GM23248 (cell line): ENCODE results near the gene NKX1-1. TPM values are rescaled to one million over a fixed set of nuclear protein-coding genes. Genes with fewer than 3 reads are reported as not detected.

ENCODE experiments used
- DNase-seq: peaks from one replicate; pipeline ENCODE4 v3.0.0-alpha.2; 2015
- H2AFZ ChIP-seq: fragments of 200-600 bp; sonication (generic); 2 replicates; pipeline ENCODE4 v1.6.1; 2016; ENCODE audit warnings: antibody characterized with exemption
- H3F3A ChIP-seq: fragments of 200-600 bp; sonication (generic); 2 replicates; pipeline ENCODE4 v1.6.1; 2016; ENCODE audit warnings: mild to moderate bottlenecking, antibody characterized with exemption, mixed run types; ENCODE audit not compliant: insufficient read depth
- H3K27ac ChIP-seq: fragments of 200-600 bp; sonication (generic); 2 replicates; pipeline ENCODE4 v1.5.1; 2016; ENCODE audit warnings: mild to moderate bottlenecking
- H3K27me3 ChIP-seq: fragments of 200-600 bp; sonication (generic); replicated peaks from 2 replicates; pipeline ENCODE4 v1.6.1; 2016; ENCODE audit warnings: mild to moderate bottlenecking; ENCODE audit not compliant: insufficient read depth
- H3K36me3 ChIP-seq: fragments of 200-600 bp; sonication (generic); 2 replicates; pipeline ENCODE4 v1.6.1; 2016; ENCODE audit warnings: low read depth, mild to moderate bottlenecking
- H3K4me1 ChIP-seq: fragments of 200-600 bp; sonication (generic); 2 replicates; pipeline ENCODE4 v1.6.1; 2016; ENCODE audit warnings: mild to moderate bottlenecking; ENCODE audit not compliant: insufficient read depth
- H3K4me2 ChIP-seq: fragments of 200-600 bp; sonication (generic); one replicate; pipeline ENCODE4 v1.6.1; 2016; ENCODE audit warnings: mild to moderate bottlenecking; ENCODE audit not compliant: unreplicated experiment
- H3K4me3 ChIP-seq: fragments of 200-600 bp; sonication (generic); 2 replicates; pipeline ENCODE4 v1.5.1; 2016; ENCODE audit warnings: mild to moderate bottlenecking
- H3K79me2 ChIP-seq: fragments of 200-600 bp; sonication (generic); 2 replicates; pipeline ENCODE4 v1.6.1; 2016; ENCODE audit warnings: mild to moderate bottlenecking; ENCODE audit not compliant: insufficient read depth
- H3K9ac ChIP-seq: fragments of 200-600 bp; sonication (generic); 2 replicates; pipeline ENCODE4 v1.6.1; 2016; ENCODE audit warnings: mild to moderate bottlenecking
- H3K9me2 ChIP-seq: fragments of 200-600 bp; sonication (generic); 2 replicates; pipeline ENCODE4 v1.6.1; 2016; ENCODE audit warnings: mixed run types, mild to moderate bottlenecking, moderate library complexity; ENCODE audit not compliant: insufficient read depth
- H3K9me3 ChIP-seq: fragments of 200-600 bp; sonication (generic); one replicate; pipeline ENCODE4 v1.6.1; 2017; ENCODE audit warnings: low read depth
- H4K20me1 ChIP-seq: fragments of 200-600 bp; sonication (generic); 2 replicates; pipeline ENCODE4 v1.6.0; 2016; ENCODE audit not compliant: insufficient read depth
- EZH2 ChIP-seq: fragments of 200-600 bp; sonication (generic); IDR thresholded peaks from 2 replicates; pipeline ENCODE4 v1.6.1; 2018; ENCODE audit warnings: antibody characterized with exemption, mild to moderate bottlenecking; ENCODE audit not compliant: insufficient read depth, poor library complexity, severe bottlenecking
- EZH2phosphoT487 ChIP-seq: fragments of 200-600 bp; sonication (generic); IDR thresholded peaks from 2 replicates; pipeline ENCODE4 v1.6.1; 2018; ENCODE audit warnings: antibody characterized with exemption, moderate library complexity, mild to moderate bottlenecking, low read depth; ENCODE audit not compliant: insufficient read depth
- WGBS, 2 experiments: methylation state at CpG; one replicate each; pipeline ENCODE4 v1.1.6; 2015 to 2017; ENCODE audit warnings: low lambda C conversion rate in 2 of 2, low coverage in 1 of 2; ENCODE audit errors: missing lambda C conversion rate in 2 of 2; 5-methylcytosine and 5-hydroxymethylcytosine counted together
- in situ Hi-C: fragments of 300-500 bp; cut with MboI; formaldehyde crosslinking; loops from 2 replicates; pipeline ENCODE4 v1.15.0; 2020
- polyA plus RNA-seq: library from polyadenylated mRNA; unstranded; fragments of >200 nt; fragmentation: Nextera tagmentation; extraction: Ambion mirVana; gene quantifications from 2 replicates; pipeline ENCODE4 v1.2.1, GENCODE V29; 2016
- total RNA-seq: library from RNA; depleted of rRNA; stranded (reverse); fragments of >200 nt; shearing (Covaris generic); gene quantifications from 2 replicates; pipeline ENCODE4 v1.2.3, GENCODE V29; 2014

Gene NKX1-1
- total and polyA plus RNA-seq, 2 experiments from 2014 or later: not detected

DNA sequence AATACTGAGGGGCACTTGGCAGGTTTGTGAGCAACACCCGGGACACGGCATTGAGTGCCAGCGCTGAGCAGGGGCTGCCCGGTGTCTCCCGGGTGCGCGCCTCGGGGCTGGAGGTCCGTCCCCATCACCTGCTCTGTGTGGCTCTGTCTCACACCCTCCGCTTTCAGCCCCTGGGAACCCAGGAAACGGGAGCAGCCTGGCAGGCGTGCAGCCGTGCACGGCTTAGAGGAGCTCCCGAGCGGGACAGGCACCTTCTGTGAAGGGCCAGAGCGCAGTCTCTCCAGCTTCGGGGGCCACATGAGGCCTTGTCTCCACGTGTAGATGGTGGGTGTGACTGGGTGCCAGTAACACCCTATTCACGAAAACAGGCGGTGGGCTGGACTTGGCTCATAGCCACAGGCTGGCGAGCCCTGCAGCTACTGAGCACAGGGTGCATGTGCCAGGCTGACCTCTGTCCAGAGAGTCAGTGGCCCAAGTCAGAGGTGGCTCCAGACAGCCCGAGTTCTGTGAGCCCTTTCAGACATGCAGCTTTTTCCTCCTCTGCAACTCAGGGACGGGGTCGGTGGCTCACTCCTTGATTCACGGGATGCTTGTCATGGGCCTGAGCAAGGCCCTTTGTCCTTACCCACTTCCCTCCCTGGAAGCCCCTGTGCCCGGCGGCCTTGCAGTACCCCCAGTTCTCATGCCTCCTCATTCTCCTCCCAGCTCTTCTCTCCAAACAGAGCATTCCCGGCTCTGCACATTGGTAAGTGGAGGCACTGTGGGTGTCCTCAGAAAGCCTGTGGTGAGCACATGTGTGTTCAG lies 35.7 kb downstream of the NKX1-1 start:
- Histone ChIP-seq H3K9ac (no peak overlapping the region), H4K20me1 (no peaks in the 10 kb centered on the region), H3K4me3 (no peak overlapping the region), H3K9me3 (no peaks in the 10 kb centered on the region), H3K9me2 (no peaks in the 10 kb centered on the region), H3K4me2 (no peak overlapping the region), H2AFZ (no peak overlapping the region), H3K27ac (no peak overlapping the region), H3K36me3 (no peaks in the 10 kb centered on the region), H3K4me1 (no peaks in the 10 kb centered on the region), H3K27me3 (no peaks in the 10 kb centered on the region), H3K79me2 (no peaks in the 10 kb centered on the region), H3F3A (no peaks in the 10 kb centered on the region)
- 82 to 85% methylated on average over 28 to 29 of the region's 29 CpGs for WGBS, 2 experiments
- no peak for TF ChIP-seq EZH2phosphoT487
- TF ChIP-seq EZH2: no peak
- no peak for DNase-seq
- in situ Hi-C loops: no loop called here

DNA sequence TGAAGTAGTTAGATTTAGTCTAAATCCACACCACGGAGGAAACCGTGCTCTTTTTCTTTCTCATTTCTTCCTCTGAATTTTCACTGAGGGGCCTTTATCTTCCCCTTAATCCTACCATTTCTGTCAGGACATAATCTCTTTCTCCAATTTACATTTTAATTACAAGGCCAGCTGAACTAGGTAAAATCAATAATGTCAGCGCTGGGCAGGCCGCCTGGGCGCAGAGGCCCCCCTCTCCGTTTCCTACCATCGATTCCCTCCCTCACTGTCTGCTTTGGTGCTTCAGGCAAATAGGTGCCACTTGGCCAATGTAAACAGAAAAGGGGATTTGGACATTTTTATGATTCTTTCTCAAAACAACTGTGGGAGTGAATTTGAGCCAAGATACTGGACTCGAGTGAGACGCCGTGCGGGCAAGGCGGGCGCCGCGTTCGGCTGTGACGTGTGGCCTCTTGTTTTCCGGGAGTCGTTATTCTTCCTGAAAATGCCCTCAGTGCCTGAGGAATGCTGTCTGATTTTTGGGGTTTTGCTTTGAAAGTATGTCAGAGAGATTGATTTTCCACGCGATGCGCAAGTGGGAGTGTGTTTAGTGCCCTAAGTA lies 36.7 kb downstream of the NKX1-1 start:
- H3K27ac ChIP-seq: no peak overlapping the region
- WGBS, 2 experiments: 94 to 98% methylated on average over 22 of the region's 22 CpGs
- H4K20me1 ChIP-seq: no peaks in the 10 kb centered on the region
- H3F3A ChIP-seq: no peaks in the 10 kb centered on the region
- H2AFZ ChIP-seq: no peak overlapping the region
- no peaks in the 10 kb centered on the region for H3K27me3 ChIP-seq
- no peaks in the 10 kb centered on the region for H3K79me2 ChIP-seq
- H3K9ac ChIP-seq: no peak overlapping the region
- no peak overlapping the region for H3K4me3 ChIP-seq
- no peaks in the 10 kb centered on the region for H3K4me1 ChIP-seq
- H3K9me2 ChIP-seq: no peaks in the 10 kb centered on the region
- no peak for TF ChIP-seq EZH2
- TF ChIP-seq EZH2phosphoT487: no peak
- in situ Hi-C loops: no loop called here
- H3K9me3 ChIP-seq: no peaks in the 10 kb centered on the region
- DNase-seq: no peak
- H3K36me3 ChIP-seq: no peaks in the 10 kb centered on the region
- H3K4me2 ChIP-seq: no peak overlapping the region

DNA sequence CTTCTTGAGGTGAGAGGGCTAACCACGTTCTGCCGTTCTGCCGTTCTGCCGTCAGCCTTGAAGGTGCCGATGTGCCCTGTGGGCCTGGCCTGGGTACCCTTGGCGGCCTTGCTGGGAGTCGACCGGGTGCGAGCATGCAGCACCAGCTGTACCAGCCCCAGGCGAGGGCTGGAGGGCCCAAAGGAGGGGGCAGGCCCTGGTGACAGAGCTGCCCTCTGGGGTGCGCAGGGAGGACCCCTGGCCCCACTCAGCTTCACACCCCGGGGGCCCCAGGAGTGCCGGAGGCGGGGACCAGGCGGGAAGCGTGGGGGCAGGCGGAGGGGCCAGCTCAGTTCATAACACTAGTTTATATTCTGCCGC lies 37.2 kb downstream of the NKX1-1 start:
- Histone ChIP-seq H3K4me1 (no peaks in the 10 kb centered on the region), H3F3A (no peaks in the 10 kb centered on the region), H4K20me1 (no peaks in the 10 kb centered on the region), H3K9me3 (no peaks in the 10 kb centered on the region), H2AFZ (no peak overlapping the region), H3K4me3 (no peak overlapping the region), H3K4me2 (no peak overlapping the region), H3K27me3 (no peaks in the 10 kb centered on the region), H3K79me2 (no peaks in the 10 kb centered on the region), H3K9ac (no peak overlapping the region), H3K9me2 (no peaks in the 10 kb centered on the region), H3K36me3 (no peaks in the 10 kb centered on the region), H3K27ac (no peak overlapping the region)
- TF ChIP-seq EZH2 (no peak), EZH2phosphoT487 (no peak)
- WGBS, 2 experiments: 94 to 95% methylated on average over 16 to 18 of the region's 18 CpGs
- DNase-seq: no peak
- in situ Hi-C loops: no loop called here

DNA sequence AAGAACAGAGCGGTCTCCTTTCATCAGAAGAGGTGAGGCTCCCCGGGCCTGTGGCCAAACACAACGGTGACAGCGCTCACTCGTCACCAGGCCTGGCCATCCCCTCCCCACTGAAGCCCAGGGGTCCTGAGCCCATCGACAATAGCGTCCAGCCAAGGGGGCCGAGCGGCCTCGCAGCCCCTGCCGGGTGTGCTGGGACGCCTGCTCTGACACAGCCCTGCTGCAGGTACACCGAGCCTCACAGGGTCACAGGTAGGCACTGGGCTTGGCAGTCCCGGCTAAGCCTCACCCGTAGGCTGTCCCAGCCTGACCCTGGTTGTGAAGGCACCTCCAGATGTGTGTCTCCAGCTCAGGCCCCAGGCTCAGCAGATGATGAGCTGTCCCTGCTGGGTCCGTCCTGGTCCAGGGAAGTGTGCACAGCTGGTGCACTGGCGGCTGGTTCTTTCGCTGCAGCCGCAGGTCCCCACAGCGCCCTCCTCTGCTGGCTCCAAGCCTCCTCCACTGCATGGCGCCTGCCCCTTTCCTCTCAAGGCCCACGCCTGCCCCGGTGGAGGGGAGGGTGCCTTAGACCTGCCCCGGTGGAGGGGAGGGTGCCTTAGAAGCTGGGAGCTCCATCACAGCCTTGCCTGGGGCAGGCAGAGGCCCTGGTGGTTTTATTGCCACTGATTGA lies 37.7 kb downstream of the NKX1-1 start:
- Histone ChIP-seq H3K27me3 (no peaks in the 10 kb centered on the region), H3K36me3 (no peaks in the 10 kb centered on the region), H3K4me1 (no peaks in the 10 kb centered on the region), H3K79me2 (no peaks in the 10 kb centered on the region), H3F3A (no peaks in the 10 kb centered on the region), H3K9ac (no peak overlapping the region), H4K20me1 (no peaks in the 10 kb centered on the region), H3K9me3 (no peaks in the 10 kb centered on the region), H3K9me2 (no peaks in the 10 kb centered on the region), H3K4me2 (no peak overlapping the region), H3K27ac (no peak overlapping the region), H3K4me3 (no peak overlapping the region), H2AFZ (no peak overlapping the region)
- WGBS, 2 experiments: 90 to 93% methylated on average over 23 to 24 of the region's 24 CpGs
- TF ChIP-seq EZH2 (no peak), EZH2phosphoT487 (no peak)
- in situ Hi-C loops: no loop called here
- no peak for DNase-seq
